Lung microvascular endothelial cell (primary cell): Measurements from ENCODE around the gene TRAPPC12. TPM values are rescaled to one million over a fixed set of nuclear protein-coding genes. Genes with fewer than 3 reads are reported as not detected.
"Not testable (repeated sequence)": the region's sequence is repeated elsewhere in the genome, so short reads cannot be mapped to it uniquely, and the experiment has no call there.

Experiments used
- DNase-seq, 2 donors: peaks; one replicate each; pipeline versions ENCODE4 v3.0.0 to v3.0.0-alpha.2; 2010; ENCODE audit warnings: low read depth in 2 of 2
- total RNA-seq: library from RNA; depleted of rRNA; stranded (reverse); fragments of >200 nt; gene quantifications from 2 replicates; pipeline ENCODE4 v1.2.1, GENCODE V29; 2014

TRAPPC12 gene
- total RNA-seq, 1 donor from 2014 or later, result 49.4 TPM

DNA sequence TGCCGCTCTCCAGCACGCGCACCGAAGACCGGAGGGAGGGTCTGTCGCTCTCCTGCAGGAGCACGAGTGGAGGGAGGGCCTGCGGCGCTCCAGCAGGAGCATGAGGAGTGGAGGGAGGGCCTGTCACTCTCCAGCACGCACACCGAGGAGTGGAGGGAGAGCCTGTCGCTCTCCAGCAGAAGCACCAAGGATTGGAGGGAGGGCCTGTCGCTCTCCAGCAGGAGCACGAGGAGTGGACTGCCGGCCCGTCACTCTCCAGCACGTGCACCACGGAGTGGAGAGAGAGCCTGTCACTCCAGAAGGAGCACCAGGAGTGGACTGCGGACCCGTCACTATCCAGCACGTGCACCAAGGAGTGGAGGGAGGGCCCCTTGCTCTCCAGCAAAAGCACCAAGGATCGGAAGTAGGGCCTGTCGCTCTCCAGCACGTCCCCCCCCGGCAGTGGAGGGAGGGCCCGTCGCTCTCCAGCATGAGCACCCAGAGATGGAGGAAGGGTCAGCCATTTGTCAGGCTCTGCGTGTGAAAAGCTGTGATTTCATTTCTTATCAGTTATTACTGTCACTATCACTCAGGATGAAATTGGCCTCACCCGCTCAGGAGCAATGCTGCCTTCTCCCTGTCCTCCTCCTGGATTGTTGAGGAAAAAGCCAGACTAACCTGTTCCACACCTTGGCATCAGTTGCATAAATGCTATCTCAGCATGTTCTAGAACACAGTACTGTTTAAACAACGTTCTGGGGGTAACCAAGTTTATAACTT, 103.9 kb downstream of the TRAPPC12 start:
- DNase-seq, result peak; percentile 51 to 59

DNA sequence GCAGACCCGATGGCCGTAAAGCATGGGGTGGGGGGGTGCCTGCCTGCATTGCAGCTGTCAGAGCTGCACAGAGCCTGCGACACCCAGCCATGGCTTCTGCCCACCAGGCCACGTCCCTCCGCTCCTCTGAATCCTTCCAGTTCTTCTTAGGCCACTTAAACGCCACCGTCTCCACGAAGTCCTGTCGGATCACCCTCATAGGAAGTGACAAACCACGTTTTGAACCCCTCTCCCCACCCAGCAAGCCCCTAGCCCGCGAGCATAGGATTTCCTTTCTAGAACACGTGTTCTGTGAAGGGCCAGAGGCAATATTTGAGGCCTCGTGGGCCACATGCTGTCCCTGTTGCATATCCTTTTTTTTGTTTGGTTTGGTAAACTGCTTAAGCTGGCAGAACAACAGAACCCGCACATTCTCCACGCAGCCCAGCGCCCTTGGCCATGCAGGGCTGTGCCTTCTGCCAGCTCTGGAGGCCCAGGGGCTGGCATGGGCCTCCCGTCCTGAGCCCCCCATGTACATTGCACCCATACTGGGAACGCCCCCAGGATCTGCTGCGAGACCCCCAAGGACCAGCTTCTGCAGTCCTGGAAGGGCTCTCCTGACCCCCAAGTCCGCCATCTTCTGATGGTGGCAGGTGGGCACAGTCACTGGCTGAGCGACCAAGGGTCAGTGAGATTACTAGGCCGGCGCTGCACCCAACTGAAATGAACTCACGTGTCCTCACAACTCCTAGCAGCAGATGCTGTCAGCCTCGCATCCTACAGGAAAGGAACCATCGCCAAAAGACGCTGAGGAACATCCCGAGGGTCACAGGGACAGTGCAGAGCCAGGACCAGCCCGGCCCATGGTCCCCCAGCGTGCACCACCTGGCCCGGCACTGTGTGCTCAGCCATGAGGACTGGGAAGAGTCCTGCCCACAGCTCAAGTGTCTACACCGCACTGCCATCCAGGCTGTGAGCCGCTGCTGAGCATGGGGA, 104.8 kb downstream of the TRAPPC12 start:
- DNase-seq, result no peak

DNA sequence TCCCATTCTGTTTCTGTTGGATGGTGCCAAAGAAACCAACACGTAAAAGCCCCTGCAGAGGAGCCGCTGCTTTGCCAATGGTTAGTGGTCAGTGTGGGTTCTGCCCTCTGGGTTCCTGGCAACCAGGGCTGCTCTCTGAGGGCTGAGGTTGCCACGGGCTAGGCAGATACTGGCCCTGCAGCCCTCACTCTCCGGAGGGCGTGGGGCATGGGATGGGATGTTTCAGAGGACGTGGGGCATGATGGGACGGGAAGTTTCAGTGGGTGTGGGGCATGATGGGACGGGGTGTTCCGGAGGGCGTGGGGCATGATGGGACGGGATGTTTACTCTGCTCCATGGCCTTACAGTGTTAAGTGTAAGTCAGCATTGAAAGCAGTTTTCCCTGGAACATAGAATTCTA, 105.7 kb downstream of the TRAPPC12 start:
- DNase-seq, result no peak

DNA sequence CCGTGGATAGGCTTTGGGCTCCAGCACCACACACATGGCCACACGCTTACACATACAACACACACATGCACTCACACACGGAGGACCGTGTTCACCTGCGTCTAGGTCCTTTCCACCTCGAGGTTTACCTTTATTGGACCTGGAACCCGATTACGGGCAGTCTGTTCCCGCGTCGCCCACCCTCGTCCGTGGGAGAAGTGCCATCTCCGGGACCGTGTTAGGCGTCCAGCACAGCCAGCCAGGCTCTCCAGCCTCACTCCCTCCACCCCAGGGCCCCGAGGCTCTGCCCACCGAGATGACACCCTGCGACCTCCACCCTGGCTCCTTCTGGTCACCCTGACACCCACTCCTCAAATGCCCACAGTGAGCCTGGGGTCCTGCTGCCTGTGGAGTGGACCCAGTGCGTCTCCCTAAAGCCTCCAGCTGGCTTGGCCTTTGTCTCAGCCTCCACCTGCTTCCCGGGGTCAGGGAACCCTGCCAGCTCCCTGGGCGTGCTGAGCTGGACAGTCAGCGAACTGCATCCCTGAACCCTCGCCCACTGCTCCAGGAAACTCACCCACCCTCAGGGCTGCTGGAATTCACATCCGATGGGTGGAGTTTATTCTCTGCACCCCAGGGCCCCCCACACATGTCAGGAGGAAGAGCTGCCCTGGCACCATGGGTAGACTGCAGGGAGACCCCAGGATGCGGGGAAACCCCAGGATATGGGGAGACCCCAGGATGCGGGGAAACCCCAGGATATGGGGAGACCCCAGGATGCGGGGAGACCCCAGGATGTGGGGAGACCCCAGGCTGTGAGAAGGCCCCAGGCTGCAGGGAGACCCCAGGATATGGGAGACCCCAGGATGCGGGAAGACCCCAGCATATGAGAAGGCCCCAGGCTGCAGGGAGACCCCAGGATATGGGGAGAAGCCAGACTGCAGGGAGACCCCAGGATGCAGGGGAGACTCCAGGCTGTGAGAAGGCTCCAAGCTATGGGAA, 106.8 kb downstream of the TRAPPC12 start:
- DNase-seq, result no peak

GRCh38 chr2:3487028-3487425, 107.5 kb downstream of the TRAPPC12 start:
- no peak for DNase-seq

GRCh38 chr2:3487432-3487831, 107.9 kb downstream of the TRAPPC12 start:
- DNase-seq, result no peak

GRCh38 chr2:3488061-3488531, 108.6 kb downstream of the TRAPPC12 start:
- no peak for DNase-seq

DNA sequence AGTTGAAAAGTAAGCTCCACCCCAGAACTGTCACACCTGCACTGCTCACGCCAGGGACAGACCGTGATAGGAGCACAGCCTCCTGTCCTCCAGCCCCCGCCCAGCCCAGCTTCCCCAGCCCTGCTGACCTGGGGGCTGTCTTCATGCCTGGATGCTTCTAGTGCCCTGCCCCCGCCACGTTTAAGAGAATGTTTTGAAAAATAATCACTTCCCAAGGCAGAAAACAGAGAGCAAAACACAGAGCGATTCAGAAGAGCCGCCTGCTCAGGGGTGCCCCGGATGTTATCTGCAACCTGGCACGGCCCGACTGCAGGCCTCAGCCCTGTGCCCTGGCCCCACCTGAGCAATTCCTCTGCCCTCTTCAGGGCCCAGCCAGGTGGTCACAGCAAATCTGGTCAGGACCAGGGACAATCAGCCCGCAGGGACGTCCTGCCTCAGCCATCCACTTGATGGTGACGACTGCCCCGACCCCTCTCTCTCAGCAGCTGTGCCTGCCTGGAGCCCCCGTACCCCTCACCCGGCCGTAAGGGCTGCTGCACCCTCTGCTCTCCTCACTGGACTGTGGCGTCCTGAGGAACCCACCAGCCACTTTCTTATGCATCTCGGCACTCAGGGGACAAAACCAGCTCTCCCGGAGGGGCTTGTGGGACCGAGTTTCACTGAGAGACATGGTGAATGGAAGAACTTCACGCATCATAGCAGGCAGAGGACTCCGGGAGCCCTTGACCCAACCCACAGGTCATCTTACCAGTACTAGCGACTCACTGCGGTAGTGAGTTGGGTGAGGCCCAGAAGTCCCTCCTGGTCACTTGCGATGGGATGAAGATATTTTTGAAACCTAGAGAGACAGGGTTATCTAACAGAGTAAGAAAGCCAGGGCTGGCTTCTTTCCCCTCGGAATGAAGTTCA, 109.6 kb downstream of the TRAPPC12 start:
- DNase-seq, result no peak

DNA sequence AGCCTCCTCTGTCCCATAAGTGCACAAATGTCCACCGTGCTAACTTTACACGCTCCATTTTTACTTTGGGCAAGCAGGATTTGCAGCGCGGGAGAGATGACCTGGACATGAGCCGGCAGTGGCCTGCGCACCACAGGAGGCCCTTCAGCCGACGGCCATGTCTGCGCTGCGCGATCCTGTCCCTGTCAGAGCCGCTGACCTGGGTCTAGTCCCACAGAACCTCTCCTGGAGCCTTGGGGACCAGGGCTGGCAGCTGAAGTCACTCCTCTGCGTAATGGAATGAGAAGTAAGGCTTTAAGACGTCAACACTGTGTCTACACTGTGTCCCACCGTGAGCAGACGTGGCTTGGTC, 110.2 kb downstream of the TRAPPC12 start:
- no peak for DNase-seq

GRCh38 chr2:3490191-3491170, 111.0 kb downstream of the TRAPPC12 start:
- no peak for DNase-seq

DNA sequence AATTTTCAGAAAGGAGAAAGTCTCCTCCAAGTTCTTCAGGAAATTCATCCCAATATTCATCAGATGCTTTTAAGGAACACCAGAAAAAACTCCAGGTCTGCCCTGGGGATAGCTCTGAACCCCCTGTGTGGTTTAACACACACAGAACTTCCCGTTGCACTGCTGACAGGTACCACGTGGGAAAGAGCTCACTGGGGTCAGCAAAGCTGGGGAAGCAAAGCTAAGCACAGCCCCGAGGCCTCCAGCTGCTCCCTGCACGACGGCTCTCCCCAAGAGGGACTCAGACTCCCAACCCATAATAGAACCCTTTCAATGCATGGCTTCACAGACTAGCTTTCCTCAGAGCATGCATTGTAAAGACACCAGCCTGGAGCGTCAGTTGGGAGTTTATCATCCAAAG, 111.8 kb downstream of the TRAPPC12 start:
- DNase-seq, result no peak

DNA sequence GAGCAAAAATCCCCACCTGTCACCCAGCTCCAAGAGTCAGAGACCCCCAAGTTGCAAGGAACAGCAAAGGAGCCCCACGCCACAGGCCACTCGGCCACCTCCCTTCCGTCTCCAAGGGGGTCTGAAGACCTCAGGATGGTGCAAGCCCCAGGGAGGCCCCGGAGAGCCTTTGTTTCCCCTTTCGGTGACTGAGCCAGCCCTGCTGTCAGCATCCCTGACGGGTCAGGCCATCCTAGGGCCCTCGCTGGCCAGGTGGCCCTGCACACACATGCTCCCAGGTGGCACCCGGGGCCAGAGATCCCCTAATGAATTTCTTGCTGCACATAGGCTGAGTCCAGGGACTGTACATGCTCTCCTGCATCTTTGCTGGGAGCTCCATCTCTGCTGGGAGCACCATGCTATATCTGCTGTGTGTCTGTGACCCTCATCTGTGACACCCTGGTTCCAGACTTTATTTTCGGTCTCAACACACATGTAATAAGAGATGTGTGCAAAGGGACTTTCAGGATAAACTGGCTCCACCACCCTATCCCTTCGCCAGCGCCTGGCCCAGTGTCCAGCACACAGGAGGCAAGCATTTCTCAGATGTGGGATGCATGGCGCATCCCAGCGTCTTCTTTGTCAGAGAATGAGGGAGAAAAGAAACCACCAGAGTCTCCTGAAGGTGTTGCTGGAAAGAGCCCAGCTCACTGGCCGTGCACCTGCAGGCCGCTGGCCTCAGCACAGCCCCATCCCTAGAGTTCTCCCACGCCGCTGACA, 112.4 kb downstream of the TRAPPC12 start:
- no peak for DNase-seq

DNA sequence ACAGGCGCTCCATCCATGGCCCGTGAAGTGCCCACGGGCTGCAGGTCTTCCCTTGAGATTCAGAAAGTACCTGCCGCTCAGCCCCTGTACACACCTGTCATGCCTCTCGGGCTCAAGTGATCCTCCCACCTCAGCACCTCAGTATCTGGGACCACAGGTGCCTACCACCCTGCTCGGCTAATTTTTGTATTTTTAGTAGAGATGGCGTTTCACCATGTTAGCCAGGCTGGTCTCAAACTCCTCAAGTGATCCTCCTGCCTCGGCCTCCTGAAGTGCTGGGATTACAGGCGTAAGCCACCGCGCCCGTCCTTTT, 112.9 kb downstream of the TRAPPC12 start:
- DNase-seq, result not testable (repeated sequence)

DNA sequence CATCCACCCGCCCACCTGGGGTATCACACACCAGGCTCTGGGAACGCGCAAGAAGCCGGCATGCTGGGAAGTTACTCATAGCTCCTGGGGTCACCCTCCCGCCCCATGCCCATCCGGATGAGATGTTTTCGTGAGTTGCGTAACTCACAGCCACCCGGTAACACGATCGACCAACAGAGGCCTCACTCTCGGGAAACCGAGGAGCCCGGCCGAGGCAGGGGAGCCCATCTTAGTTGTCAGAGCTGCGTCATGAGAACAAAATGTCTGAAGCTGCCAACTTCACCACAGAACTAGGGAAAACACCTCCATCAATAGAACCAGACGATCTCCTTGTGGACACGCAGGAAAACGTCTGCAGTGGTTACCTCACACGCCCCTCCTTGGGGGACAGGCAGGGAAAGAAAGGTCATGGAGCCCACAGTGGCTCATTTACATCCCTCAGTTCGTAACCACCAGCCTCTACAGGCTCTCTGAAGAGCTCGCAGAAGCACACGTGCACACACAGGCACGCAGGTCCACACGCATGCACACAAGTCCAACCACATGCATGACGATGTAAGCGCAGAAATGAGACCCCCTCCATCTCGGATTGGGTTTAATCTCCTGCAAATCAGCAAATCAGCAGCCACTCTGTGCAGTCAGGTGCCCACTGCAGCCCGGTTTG, 113.6 kb downstream of the TRAPPC12 start:
- peak in 1 of 2 donors; percentile 88 for DNase-seq

GRCh38 chr2:3493615-3494007, 114.1 kb downstream of the TRAPPC12 start:
- DNase-seq, result peak; percentile 30 to 68

DNA sequence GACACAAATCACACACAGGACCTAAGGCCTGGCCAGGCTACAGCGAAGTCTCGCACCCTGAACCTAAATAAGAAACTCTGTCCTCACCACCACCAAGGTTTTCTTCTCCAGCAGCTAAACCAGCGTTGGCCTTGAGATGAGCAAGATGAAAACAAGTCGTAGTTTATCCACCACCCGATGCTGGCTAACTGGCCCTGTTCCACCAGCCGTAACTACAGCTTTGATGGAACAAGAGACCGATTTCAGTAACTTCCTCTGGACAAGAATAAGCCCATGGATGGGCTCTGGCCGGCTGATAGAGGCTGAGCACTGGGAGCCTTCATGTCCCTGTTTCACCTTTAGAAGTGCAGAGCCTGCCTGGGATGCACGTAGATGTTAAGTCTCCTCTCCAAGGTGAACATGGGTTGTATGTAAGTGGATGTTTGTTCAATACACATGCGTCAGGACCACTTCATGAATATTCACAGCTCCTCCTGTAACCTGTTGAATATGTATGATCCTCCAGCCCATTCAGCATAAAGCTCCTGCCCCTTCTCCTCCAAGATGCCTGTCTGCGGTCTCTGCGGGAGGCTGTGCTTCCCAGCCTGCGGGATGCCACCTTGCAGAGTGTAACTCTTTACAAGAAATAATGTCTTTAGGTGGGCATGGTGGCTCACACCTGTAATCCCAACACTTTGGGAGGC, 115.6 kb downstream of the TRAPPC12 start:
- no peak for DNase-seq

DNA sequence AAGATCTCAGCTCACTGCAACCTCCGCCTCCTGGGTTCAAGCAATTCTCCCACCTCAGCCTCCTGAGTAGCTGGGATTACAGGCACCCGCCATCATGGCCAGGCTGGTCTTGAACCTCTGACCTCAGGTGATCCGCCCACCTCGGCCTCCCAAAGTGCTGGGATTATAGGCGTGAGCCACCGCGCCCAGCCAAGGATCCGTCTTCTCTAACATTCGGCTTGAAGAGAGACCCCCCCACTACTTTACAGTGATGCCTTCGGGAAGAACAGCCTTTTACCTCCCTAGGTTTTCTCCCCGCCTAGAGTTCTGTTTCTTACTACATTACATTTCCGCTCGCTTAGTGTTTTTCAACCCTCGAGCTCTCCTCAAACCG, 117.2 kb downstream of the TRAPPC12 start:
- DNase-seq, result not testable (repeated sequence)
